Measurements from ENCODE around the gene VWA3A. TPM values are rescaled to one million over a fixed set of nuclear protein-coding genes. Genes with fewer than 3 reads are reported as not detected.

Gene VWA3A
- total and polyA plus RNA-seq, 9 donors: 0.15 to 46.2 (median 1.3) TPM

DNA sequence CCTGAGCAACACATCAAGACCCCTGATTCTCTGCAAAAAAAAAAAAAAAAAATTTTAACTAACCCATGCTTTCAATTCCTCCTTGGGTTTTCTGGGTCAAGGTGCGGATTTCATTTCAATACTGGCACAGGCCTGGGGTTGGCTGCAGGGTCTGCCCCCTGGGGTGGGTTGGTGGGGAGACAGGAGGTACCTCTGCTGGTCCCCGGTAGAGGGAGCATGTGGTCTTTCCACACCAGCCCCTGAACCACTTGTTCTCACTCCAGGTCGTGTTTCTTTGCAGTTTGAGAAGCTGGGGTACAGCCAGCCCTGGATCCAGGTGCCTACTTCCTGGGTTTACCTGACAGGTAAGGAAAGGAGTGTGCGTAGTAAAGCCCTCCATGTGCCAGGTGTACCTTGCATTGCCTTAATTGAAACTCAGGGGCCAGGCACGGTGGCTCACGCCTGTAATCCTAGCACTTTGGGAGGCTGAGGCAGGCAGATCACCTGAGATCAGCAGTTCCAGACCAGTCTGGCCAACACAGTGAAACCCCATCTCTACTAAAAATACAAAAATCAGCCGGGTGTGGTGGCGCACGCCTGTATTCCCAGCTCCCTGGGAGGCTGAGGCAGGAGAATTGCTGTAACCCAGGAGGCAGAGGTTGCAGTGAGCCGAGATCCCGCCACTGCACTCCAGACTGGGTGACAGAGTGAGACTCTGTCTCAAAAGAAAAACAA is 91.7 kb downstream of the VWA3A start:
- TF ChIP-seq POLR2A (IDR thresholded peaks at IDR 0.05): no peak
- TF ChIP-seq EP300 (IDR thresholded peaks at IDR 0.05): no peak
- TF ChIP-seq, protein P1, sequence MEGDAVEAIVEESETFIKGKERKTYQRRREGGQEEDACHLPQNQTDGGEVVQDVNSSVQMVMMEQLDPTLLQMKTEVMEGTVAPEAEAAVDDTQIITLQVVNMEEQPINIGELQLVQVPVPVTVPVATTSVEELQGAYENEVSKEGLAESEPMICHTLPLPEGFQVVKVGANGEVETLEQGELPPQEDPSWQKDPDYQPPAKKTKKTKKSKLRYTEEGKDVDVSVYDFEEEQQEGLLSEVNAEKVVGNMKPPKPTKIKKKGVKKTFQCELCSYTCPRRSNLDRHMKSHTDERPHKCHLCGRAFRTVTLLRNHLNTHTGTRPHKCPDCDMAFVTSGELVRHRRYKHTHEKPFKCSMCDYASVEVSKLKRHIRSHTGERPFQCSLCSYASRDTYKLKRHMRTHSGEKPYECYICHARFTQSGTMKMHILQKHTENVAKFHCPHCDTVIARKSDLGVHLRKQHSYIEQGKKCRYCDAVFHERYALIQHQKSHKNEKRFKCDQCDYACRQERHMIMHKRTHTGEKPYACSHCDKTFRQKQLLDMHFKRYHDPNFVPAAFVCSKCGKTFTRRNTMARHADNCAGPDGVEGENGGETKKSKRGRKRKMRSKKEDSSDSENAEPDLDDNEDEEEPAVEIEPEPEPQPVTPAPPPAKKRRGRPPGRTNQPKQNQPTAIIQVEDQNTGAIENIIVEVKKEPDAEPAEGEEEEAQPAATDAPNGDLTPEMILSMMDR (IDR thresholded peaks at IDR 0.05): no peak
- no peak for DNase-seq
- Histone ChIP-seq H3K27me3 (no peaks in the 10 kb centered on the region), H3K27ac (no peak overlapping the region), H3K9me3 (no peaks in the 10 kb centered on the region), H3K36me3 (no peaks in the 10 kb centered on the region), H3K4me3 (no peak overlapping the region), H3K4me1 (ENCODE audit: insufficient read depth) (peaks cover 1% of the 10 kb centered on the region)
- 78 to 85% (median 83%) methylated on average over 10 to 11 of the region's 11 CpGs for WGBS, 3 donors
- intact Hi-C loops (cut with DNase I): loop anchor here in 1 of 4 donors (10.0 kb wide), 1 partner anchor 109 kb away; no protein-coding TSS in a partner anchor

DNA sequence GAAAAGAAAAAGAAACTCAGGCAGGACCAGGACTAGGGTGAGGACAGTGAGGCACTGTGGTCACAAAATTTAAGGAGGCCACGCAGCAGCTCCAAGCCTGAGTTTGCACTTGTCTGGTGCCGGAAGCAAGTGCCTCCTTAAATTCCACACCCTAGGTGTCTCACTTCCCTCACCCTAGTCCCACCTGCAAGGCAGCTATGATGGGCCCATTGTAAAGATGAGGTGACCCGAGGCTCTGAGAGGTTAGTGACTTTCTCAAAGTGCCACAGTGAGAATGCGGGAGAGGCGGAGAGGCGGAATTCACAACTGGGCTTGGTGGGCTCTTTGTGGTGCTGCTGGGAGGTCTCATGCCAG is 92.3 kb downstream of the VWA3A start:
- peaks cover 5% of the 10 kb centered on the region for H3K4me1 ChIP-seq (ENCODE audit: insufficient read depth)
- no peaks in the 10 kb centered on the region for H3K27me3 ChIP-seq
- TF ChIP-seq, protein P1 (IDR thresholded peaks at IDR 0.05): no peak
- TF ChIP-seq EP300 (IDR thresholded peaks at IDR 0.05) (no peak), POLR2A (IDR thresholded peaks at IDR 0.05) (no peak)
- intact Hi-C loops (cut with DNase I): loop anchor here in 1 of 4 donors (10.0 kb wide), 1 partner anchor 110 kb away; no protein-coding TSS in a partner anchor
- no peaks in the 10 kb centered on the region for H3K36me3 ChIP-seq
- H3K4me3 ChIP-seq: no peak overlapping the region
- no peak overlapping the region for H3K27ac ChIP-seq
- no peaks in the 10 kb centered on the region for H3K9me3 ChIP-seq
- WGBS, 3 donors: 85 to 89% (median 88%) methylated on average over 6 of the region's 6 CpGs
- no peak for DNase-seq

DNA sequence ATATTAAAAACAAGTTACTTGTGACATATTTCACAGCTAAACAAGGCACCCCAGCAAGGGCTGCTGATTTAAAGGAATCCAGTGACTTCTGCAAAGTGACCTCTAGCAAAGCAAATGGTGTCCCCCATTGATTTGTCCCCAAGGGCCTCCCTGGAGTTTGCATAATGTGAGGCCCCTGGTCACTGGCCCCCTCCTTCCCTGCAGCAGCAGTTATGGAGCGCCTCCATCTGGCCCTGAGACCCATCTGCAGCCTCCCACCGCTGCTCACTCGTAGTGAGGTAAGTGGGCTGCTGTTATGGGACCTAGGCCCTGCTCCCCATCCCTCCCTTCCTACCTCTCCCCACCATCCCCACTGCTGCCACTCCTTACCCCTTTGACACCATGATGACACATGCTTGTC is 94.2 kb downstream of the VWA3A start:
- Histone ChIP-seq H3K36me3 (no peaks in the 10 kb centered on the region), H3K27me3 (no peaks in the 10 kb centered on the region), H3K4me3 (no peak overlapping the region), H3K27ac (no peak overlapping the region), H3K9me3 (no peaks in the 10 kb centered on the region), H3K4me1 (ENCODE audit: insufficient read depth) (peaks cover 5% of the 10 kb centered on the region)
- intact Hi-C loops (cut with DNase I): loop anchor here (2.0 to 10.0 kb wide), 4 partner anchors 112 to 186 kb away; partner anchors contain the start of genes PDZD9 (in 3 of the 4) and MOSMO (in 1 of the 4)
- no peak for DNase-seq
- 56 to 66% (median 61%) methylated on average over 3 of the region's 3 CpGs for WGBS, 3 donors
- TF ChIP-seq EP300 (IDR thresholded peaks at IDR 0.05) (no peak), POLR2A (IDR thresholded peaks at IDR 0.05) (no peak)
- TF ChIP-seq, protein P1 (IDR thresholded peaks at IDR 0.05): no peak

DNA sequence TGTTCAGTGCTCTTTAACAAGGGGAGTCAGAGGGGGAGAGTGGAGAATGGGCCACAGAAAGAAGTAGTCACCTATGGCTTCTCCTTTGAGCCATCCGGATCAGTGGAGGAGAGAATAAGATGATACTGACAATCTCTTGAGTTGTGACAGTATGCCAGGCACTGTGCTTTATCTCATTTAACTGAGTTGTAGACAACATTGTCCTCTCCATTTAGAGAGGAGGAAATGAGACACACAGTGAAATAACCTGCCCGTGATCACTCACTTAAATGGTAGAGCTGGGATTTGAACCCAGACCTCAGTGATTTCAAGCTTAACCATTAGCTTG is 95.9 kb downstream of the VWA3A start:
- Histone ChIP-seq H3K27ac (no peak overlapping the region), H3K36me3 (no peaks in the 10 kb centered on the region), H3K9me3 (no peaks in the 10 kb centered on the region), H3K4me1 (ENCODE audit: insufficient read depth) (peaks cover 5% of the 10 kb centered on the region), H3K27me3 (no peaks in the 10 kb centered on the region), H3K4me3 (no peak overlapping the region)
- TF ChIP-seq, protein P1 (IDR thresholded peaks at IDR 0.05): no peak
- TF ChIP-seq POLR2A (IDR thresholded peaks at IDR 0.05) (no peak), EP300 (IDR thresholded peaks at IDR 0.05) (no peak)
- intact Hi-C loops (cut with DNase I): loop anchor here (5.0 to 10.0 kb wide), 3 partner anchors 113 to 186 kb away; partner anchors contain the start of genes PDZD9 (in 2 of the 4) and MOSMO (in 1 of the 4)
- 79 to 81% (median 81%) methylated on average over 2 of the region's 2 CpGs for WGBS, 3 donors
- DNase-seq: no peak
